HG03342 (cell line): Measurements from ENCODE around the gene ATRAID.
"Not testable (repeated sequence)": the region's sequence is repeated elsewhere in the genome, so short reads cannot be mapped to it uniquely, and the experiment has no call there.

Source experiments
- ATAC-seq: cut with Tn5 transposase; IDR thresholded peaks from one replicate; pipeline ENCODE4 v1.9.1; 2021; ENCODE audit warnings: mild to moderate bottlenecking, moderate library complexity; ENCODE audit not compliant: unreplicated experiment

The ATRAID gene

DNA sequence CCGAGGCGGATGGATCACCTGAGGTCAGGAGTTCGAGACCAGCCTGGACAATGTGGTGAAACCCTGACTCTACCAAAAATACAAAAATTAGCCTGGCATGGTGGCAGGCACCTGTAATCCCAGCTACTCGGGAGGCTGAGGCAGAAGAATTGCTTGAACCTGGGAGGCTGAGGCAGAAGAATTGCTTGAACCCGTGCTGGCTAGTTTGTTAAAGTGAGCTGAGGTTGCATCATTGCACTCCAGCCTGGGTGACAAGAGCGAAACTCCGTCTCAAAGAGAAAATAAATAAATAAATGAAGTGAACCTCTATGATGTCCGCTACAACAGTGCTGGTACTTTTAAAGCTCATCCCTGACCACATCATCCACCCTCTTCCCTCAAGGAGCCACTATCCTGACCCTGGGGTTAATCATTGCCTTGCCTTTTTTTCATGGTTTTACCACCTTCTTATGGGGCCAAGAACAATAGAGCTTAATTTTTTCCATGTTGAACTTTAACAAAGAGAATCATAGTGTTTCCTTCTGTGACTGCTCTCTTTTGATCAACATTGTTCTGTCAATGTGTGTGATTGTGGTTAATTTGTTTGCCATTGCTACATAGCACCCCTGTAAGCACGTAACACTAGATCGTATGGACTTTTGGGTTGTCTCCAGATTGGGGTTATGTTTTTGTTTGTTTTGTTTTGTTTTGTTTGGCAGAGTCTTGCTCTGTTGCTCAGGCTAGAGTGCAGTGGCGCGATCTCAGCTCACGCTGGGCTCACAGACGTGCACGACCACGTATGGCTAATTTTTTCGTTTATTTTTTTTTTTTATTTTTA lies 17.1 kb upstream of the ATRAID start:
- ATAC-seq = no peak

DNA sequence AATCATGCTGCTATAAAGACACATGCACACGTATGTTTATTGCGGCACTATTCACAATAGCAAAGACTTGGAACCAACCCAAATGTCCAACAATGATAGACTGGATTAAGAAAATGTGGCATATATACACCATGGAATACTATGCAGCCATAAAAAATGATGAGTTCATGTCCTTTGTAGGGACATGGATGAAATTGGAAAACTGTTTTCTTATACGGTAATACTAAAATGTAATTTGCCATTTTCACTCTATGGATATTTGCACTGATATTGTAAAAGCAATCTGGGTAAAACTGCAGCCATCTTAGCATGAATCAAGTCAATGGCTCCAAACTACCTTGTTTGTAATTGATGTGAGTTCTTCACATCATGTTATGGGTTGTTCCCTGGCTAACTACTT lies 16.0 kb upstream of the ATRAID start:
- not testable (repeated sequence) for ATAC-seq

DNA sequence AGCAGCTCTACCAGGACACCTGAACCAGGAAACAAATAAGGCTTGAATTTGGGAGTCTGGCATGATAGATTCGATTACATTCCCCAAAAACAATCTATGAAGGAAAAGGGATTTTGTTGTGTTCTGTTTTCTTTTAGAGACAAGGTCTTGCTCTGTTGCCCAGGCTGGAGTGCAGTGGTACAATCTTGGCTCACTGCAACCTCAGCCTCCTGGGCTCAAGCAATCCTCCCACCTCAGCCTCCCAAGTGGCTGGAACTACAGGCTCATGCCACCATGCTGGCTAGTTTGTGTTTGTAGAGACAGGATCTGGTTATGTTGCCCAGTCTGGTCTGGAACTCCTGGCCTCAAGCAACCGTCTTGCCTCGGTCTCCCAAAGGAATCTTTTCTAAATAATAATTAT lies 13.8 kb upstream of the ATRAID start:
- ATAC-seq = not testable (repeated sequence)

DNA sequence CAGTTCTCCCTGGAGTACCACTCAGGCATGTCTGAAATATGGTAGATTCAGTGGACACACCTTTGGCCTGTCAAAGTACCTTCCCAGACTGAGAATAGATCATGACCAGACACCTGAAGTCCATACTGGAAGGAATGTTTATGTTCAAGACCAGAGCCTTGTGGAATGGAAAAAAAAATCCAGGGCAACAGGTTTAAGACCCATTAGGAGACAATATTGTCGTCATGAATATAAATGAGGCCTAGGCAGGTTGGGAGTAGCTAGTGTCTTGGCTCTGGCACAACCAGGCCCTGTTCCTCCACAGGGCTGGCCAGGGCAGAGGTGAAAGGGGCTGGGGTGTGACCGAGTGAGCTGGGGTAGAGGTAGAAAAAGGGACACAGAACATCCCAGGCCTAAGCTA lies 13.2 kb upstream of the ATRAID start:
- no peak for ATAC-seq

GRCh38 chr2:27199241-27199640 lies 12.6 kb upstream of the ATRAID start:
- no peak for ATAC-seq

GRCh38 chr2:27201675-27202074 lies 10.2 kb upstream of the ATRAID start:
- ATAC-seq = no peak

GRCh38 chr2:27202854-27203253 lies 9.0 kb upstream of the ATRAID start:
- ATAC-seq = no peak

GRCh38 chr2:27203741-27204140 lies 8.1 kb upstream of the ATRAID start:
- no peak for ATAC-seq

DNA sequence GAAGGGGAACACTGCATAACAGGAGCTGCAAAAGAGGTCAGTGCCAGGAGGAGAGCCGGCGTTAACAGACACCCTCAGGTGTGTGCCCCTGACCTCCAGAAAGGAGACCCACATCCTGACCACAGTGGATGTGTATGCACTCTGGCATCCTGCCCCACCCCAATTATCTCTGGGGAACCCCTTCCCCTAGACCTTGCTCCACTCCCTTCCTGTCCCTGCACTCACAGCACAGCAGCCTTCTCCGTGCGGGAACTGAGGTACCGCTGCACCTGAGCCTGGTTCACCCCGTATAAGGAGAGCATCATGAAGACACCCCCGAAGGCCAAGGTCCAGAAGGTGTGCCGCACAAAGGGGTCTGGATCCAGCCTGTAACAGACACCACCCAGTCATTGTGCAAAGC lies 7.3 kb upstream of the ATRAID start:
- no peak for ATAC-seq

- no peak for ATAC-seq
Measured at GRCh38 chr2:27205206-27205605, 6.6 kb upstream of the ATRAID start.

- ATAC-seq = no peak
Measured at GRCh38 chr2:27206346-27206745, 5.5 kb upstream of the ATRAID start.

DNA sequence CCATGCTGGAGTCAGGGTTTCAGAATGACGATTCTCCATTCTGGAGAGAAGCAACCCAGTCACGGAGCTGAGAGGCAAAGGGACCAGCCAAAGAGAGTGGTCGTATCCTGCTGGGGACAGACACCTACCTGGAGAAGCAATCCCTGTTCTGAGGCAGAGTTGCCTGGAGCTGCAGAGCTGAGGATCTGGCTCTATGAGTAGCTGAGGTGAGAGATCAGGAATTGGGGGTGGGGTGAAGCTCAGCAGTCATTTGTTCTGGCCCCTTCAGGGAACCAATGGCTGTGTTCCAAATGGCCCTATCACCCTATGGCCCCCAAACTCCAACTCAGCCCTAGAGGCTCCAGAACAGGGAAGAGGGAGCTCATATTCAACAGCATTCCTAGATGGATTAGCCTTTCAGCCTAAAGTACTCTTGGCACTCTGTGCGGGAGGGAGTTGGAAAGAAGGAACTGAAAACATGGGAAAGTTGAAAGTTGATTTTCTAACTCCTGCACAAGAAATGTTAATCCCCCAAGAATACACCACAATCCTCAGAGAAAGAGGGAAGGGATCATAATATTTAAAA lies 3.3 kb upstream of the ATRAID start:
- no peak for ATAC-seq

GRCh38 chr2:27209621-27210401 lies 2.0 kb upstream of the ATRAID start:
- no peak for ATAC-seq

GRCh38 chr2:27211241-27211942 lies 449 bp upstream of the ATRAID start:
- no peak for ATAC-seq

GRCh38 chr2:27212626-27213471 lies 1.0 kb downstream of the ATRAID start:
- ATAC-seq = peak; percentile 18

DNA sequence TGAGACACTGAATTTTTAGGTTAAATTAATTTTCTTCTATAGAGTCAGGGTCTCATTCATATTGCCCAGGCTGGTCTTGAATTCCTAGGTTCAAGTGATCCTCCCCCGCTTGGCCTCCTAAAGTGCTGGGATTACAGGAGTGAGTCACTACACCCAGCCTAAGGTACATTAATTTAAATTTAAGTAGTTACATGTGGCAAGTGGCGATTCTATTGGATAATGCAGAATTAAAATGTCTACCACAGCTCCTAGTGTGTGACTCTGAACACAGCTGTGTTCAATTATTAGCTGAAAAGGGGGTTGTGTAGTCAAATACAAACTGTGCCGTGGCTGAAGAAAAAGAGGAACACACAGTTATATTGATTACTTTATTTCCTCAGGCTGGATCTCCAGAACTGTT lies 3.1 kb downstream of the ATRAID start:
- ATAC-seq = no peak

DNA sequence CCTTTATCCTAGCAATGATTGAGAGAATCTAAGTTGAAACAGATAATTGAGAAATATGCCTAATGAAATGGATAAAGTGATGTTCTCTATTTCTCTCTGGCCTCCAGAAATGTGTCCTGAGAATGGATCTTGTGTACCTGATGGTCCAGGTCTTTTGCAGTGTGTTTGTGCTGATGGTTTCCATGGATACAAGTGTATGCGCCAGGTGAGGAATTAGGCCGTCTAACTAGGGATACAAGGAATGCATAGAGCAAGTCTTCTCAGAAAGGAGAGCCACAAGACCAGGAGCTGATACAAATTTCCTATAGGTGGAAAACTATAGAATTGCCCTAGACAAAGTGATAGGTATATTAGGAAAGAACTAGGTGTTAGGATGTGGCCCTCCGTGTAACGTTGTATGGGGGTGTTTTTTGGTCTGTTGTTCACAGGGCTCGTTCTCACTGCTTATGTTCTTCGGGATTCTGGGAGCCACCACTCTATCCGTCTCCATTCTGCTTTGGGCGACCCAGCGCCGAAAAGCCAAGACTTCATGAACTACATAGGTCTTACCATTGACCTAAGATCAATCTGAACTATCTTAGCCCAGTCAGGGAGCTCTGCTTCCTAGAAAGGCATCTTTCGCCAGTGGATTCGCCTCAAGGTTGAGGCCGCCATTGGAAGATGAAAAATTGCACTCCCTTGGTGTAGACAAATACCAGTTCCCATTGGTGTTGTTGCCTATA lies 4.7 kb downstream of the ATRAID start:
- peak; percentile 2 for ATAC-seq

- ATAC-seq = peak; percentile 79
Measured at GRCh38 chr2:27217173-27218121, 5.6 kb downstream of the ATRAID start, which contains the start of gene CAD. CAD (plus strand) TSS chr2:27217369; CDS start chr2:27217552, 183 bp downstream.
